Suprapubic skin (tissue), 4 donors: Measurements from ENCODE around the gene PLEKHB2. TPM values are rescaled to one million over a fixed set of nuclear protein-coding genes. Genes with fewer than 3 reads are reported as not detected.
A peak's percentile ranks its signal among the peaks of the same experiment; 100 is the strongest.

Source experiments
- DNase-seq, 2 donors: peaks; one replicate each; pipeline ENCODE4 v3.0.0-alpha.2; 2019; ENCODE audit warnings: low spot score in 2 of 2
- H3K27ac ChIP-seq: fragments of 200-600 bp; sonication (generic); one replicate; pipeline ENCODE4 v1.5.1; 2019
- H3K27me3 ChIP-seq: fragments of 200-600 bp; sonication (generic); one replicate; pipeline ENCODE4 v1.5.1; 2019
- H3K36me3 ChIP-seq: fragments of 200-600 bp; sonication (generic); one replicate; pipeline ENCODE4 v1.5.1; 2019
- H3K4me1 ChIP-seq: fragments of 200-600 bp; sonication (generic); one replicate; pipeline ENCODE4 v1.5.1; 2019
- H3K4me3 ChIP-seq: fragments of 200-600 bp; sonication (generic); one replicate; pipeline ENCODE4 v1.5.1; 2019; ENCODE audit warnings: mild to moderate bottlenecking
- H3K9me3 ChIP-seq: fragments of 200-600 bp; sonication (generic); one replicate; pipeline ENCODE4 v1.5.1; 2019
- EP300 ChIP-seq: sonication (generic); formaldehyde crosslinking; IDR thresholded peaks from one replicate; pipeline ENCODE4 v1.6.1; 2017; ENCODE audit warnings: antibody characterized with exemption
- POLR2A ChIP-seq, 2 donors: fragments of 450-650 bp; IDR thresholded peaks; one replicate each; pipeline ENCODE4 v1.6.1; 2017; ENCODE audit warnings: antibody characterized with exemption in 2 of 2, mild to moderate bottlenecking in 2 of 2, moderate library complexity in 2 of 2
- POLR2AphosphoS5 ChIP-seq, 3 donors: sonication (generic); formaldehyde crosslinking; IDR thresholded peaks; one replicate each; pipeline ENCODE4 v1.6.1; 2017; ENCODE audit warnings: antibody characterized with exemption in 3 of 3
- WGBS: methylation state at CpG from one replicate; pipeline ENCODE4 v1.1.5; 2018; 5-methylcytosine and 5-hydroxymethylcytosine counted together
- total RNA-seq, 4 donors: library from RNA; depleted of rRNA; stranded (reverse); fragments of >200 nt; gene quantifications; one replicate each; pipeline ENCODE4 v1.1.0, GENCODE V29; 2016
- TF ChIP-seq, protein P1 (sequence below), 2 donors: fragments of 200-600 bp in 1 of 2; fragments of 450-650 bp in 1 of 2; sonication (generic) in 1 of 2; IDR thresholded peaks; one replicate each; pipeline ENCODE4 v1.5.1; 2016 to 2019; ENCODE audit warnings: antibody characterized with exemption in 2 of 2, mild to moderate bottlenecking in 1 of 2, moderate library complexity in 1 of 2

PLEKHB2 gene
- total RNA-seq, 4 donors from 2014 or later: 44.9 to 59.9 (median 54.4) TPM

DNA sequence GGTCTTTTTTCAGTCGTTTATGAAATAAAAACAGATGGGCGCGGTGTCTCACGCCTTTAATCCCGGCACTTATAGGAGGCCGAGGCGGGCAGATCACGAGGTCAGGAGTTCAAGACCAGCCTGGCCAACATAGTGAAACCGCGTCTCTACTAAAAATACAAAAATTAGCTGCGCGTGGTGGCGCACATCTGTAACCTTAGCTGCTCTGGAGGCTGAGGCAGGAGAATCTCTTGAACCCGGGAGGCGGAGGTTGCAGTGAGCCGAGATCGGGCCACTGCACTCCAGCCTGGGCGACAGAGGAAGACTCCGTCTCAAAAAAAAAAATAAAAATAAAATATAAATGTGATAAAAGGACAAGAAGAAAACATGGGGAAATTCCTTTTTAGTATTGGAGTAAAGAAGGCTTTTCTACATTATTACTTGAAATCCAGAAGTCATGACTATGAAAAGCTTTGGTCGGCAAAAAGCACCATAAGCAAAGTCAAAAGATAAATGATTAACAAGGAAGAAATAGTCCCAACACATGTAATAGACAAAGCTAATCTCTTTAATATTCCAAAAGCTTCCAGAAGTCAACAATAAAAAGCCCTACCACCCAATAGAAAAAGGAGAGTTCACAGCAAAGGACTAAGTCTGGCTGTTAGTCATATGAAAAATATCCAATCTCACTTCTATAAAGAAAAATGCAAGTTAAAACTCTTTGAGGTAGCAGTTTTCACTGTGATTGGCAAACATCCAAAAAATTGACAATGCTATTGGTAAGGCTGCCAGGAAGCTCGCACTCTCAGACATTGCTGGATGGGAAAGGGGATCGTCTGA lies 10.5 kb upstream of the PLEKHB2 start:
- peaks cover 32% of the 10 kb centered on the region for H3K4me1 ChIP-seq
- 64% methylated on average over 22 of the region's 22 CpGs for WGBS
- no peak for DNase-seq
- H3K27ac ChIP-seq: no peak overlapping the region
- TF ChIP-seq POLR2A (IDR thresholded peaks at IDR 0.05) (no peak), POLR2AphosphoS5 (IDR thresholded peaks at IDR 0.05) (no peak), EP300 (no peak)
- TF ChIP-seq, protein P1, sequence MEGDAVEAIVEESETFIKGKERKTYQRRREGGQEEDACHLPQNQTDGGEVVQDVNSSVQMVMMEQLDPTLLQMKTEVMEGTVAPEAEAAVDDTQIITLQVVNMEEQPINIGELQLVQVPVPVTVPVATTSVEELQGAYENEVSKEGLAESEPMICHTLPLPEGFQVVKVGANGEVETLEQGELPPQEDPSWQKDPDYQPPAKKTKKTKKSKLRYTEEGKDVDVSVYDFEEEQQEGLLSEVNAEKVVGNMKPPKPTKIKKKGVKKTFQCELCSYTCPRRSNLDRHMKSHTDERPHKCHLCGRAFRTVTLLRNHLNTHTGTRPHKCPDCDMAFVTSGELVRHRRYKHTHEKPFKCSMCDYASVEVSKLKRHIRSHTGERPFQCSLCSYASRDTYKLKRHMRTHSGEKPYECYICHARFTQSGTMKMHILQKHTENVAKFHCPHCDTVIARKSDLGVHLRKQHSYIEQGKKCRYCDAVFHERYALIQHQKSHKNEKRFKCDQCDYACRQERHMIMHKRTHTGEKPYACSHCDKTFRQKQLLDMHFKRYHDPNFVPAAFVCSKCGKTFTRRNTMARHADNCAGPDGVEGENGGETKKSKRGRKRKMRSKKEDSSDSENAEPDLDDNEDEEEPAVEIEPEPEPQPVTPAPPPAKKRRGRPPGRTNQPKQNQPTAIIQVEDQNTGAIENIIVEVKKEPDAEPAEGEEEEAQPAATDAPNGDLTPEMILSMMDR (IDR thresholded peaks at IDR 0.05): no peak
- H3K9me3 ChIP-seq: no peaks in the 10 kb centered on the region
- H3K27me3 ChIP-seq: no peaks in the 10 kb centered on the region
- no peaks in the 10 kb centered on the region for H3K36me3 ChIP-seq
- no peak overlapping the region for H3K4me3 ChIP-seq

DNA sequence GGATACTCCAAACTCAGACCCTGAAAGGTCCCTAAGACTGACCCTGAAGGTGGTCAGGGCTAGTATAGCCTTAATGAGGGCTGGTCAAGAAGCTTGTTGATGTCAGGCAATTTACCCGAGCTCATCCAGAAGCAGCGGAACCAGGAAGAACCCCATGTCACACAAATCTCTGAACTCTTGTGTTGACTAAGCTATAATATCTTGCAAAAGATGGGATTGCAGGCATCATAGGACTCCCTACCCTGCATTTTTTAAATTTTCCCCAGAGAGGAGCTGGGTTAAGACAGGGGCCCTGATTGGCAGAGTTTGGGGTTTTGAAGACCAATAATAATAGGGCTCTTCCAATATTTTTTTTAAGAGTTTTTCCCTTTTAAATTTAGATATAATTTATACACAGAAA lies 2.0 kb upstream of the PLEKHB2 start:
- no peak for TF ChIP-seq EP300
- H3K27me3 ChIP-seq: no peaks in the 10 kb centered on the region
- DNase-seq: no peak
- no peaks in the 10 kb centered on the region for H3K9me3 ChIP-seq
- 95% methylated on average over 2 of the region's 2 CpGs for WGBS
- no peak overlapping the region for H3K27ac ChIP-seq
- no peaks in the 10 kb centered on the region for H3K36me3 ChIP-seq
- no peak overlapping the region for H3K4me3 ChIP-seq
- H3K4me1 ChIP-seq: peaks cover 35% of the 10 kb centered on the region

DNA sequence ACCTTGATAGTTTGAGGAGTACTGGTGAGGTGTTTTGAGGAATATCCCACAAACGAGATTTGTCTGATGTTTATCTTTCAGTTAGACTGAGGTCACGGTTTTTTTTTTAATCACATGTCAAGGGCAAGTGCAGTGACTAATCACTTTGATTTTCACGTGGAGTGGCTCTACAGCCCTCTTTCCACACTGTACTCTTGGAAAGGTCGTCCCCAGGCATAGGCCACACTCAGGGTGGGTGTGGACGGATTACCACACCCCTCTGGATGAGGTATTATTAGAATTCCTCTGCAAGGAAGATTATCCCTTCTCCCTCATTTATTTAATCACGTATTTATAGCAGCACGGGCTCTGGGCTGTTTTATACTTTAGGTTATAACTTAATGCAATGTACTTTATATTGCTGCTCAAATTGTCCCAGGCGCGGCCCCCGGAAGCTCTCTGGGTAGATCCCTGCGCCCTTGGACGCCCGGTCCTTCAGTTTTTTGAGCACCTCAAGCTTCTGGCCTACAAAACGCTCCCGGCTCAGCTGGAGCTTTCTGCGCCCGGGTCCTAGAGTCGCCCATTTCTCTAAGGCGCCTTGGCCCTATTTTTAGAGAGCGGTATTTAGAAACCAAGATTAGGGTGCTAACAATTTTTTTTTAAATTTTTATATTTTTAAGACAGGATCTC lies 515 bp upstream of the PLEKHB2 start:
- no peaks in the 10 kb centered on the region for H3K27me3 ChIP-seq

DNA sequence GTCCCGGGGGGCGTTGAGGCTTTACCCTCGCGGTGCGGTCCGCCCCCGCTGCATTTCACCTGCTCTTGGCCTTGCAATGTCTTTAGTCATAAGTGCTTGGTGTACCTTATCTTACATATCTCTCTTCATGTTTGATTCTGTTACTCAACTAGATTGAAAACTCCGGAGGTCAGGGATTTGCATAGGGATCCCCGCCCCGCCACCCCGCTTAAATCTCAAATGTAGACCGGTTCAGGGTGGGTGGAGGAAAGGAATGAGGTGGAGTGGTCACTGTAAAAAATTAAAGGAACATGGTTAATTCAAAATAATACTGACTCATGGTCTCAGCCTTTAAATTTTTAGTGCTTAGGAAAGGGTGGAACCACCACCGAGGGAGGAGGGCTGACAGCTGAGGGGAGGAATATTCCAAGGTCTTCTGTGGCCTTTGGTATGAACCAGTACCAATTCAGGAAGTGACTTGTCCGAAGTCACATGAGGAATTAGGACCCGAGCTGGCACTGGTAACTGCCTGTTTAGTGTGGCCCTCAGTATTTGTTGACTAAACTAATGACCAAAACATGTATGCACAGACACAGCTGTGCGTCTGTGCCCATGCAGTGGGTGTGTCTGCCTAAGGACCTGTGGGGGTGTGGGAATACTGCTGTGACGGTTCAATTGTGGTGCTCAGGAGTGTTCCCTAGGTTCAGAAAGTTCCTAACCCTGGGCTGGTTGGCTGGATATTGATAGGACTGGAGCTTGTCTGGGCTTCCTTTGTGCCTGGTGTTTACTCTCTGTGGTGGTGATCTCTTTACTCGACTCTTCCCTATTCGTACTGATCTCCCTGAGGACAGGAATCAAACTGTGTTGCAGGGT lies 1.0 kb downstream of the PLEKHB2 start:
- peak in 1 of 2 donors; percentile 68 for DNase-seq

More for the DNA sequence above, 515 bp upstream of the PLEKHB2 start:
- peak; percentile 81 to 89 for DNase-seq
- Histone ChIP-seq H3K4me1 (peaks cover 35% of the 10 kb centered on the region), H3K36me3 (no peaks in the 10 kb centered on the region), H3K4me3 (peak overlapping the region; percentile 90), H3K9me3 (no peaks in the 10 kb centered on the region), H3K27ac (peak overlapping the region; percentile 94)
- TF ChIP-seq POLR2A (IDR thresholded peaks at IDR 0.05) (no peak), POLR2AphosphoS5 (IDR thresholded peaks at IDR 0.05) (peak in 2 of 3 donors; percentile 24 to 36), EP300 (no peak)
- TF ChIP-seq, protein P1 (IDR thresholded peaks at IDR 0.05): no peak
- under 1% methylated on average over 20 of the region's 20 CpGs for WGBS

DNA sequence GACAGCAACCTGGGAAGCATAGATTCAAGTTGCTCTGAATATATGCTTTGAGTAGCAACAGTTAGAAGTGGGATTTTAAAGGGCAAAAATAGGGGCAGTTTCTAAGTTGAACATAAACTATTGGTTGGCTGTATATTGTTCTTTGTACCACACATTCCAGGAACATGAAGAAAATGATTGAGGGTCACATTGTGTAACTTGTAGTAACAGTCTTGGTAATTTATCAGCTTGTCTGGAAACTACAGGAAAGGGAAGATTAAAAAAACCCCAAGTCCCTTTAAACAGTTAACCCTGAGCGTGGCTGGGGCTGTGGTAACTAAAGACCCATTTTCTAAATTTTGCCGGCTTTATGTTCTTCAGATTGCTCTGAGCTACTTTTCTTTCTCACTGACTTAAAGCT lies 7.4 kb downstream of the PLEKHB2 start:
- DNase-seq: no peak
- no peaks in the 10 kb centered on the region for H3K9me3 ChIP-seq
- no peaks in the 10 kb centered on the region for H3K27me3 ChIP-seq
- H3K27ac ChIP-seq: no peak overlapping the region
- 79% methylated on average over 2 of the region's 2 CpGs for WGBS
- H3K36me3 ChIP-seq: peaks cover 6% of the 10 kb centered on the region
- peaks cover 26% of the 10 kb centered on the region for H3K4me1 ChIP-seq
- TF ChIP-seq, protein P1 (IDR thresholded peaks at IDR 0.05): no peak
- TF ChIP-seq EP300: no peak
- no peak for TF ChIP-seq POLR2AphosphoS5 (IDR thresholded peaks at IDR 0.05)
- no peak for TF ChIP-seq POLR2A (IDR thresholded peaks at IDR 0.05)
- no peak overlapping the region for H3K4me3 ChIP-seq

More for the DNA sequence above, 1.0 kb downstream of the PLEKHB2 start:
- Histone ChIP-seq H3K27me3 (no peaks in the 10 kb centered on the region), H3K4me1 (peaks cover 35% of the 10 kb centered on the region), H3K36me3 (no peaks in the 10 kb centered on the region), H3K27ac (peak overlapping the region; percentile 94), H3K9me3 (no peaks in the 10 kb centered on the region), H3K4me3 (peak overlapping the region; percentile 90)
- TF ChIP-seq, protein P1 (IDR thresholded peaks at IDR 0.05): no peak
- TF ChIP-seq POLR2AphosphoS5 (IDR thresholded peaks at IDR 0.05) (peak in 1 of 3 donors; percentile 30), POLR2A (IDR thresholded peaks at IDR 0.05) (no peak)
- 0% methylated on average over 19 of the region's 19 CpGs for WGBS
